HepG2 (cell line): ENCODE data around the gene NFKB2. TPM values are rescaled to one million over a fixed set of nuclear protein-coding genes. Genes with fewer than 3 reads are reported as not detected.

Experiments
- ATAC-seq: fragments of 200-7000 bp; cut with Tn5 transposase; 3 replicates; pipeline ENCODE4 v1.9.1; 2020; ENCODE audit warnings: mild to moderate bottlenecking, moderate library complexity
- BruUV-seq: library from RNA; stranded (reverse); fragments of 400-500 nt; replicated peaks from 2 replicates; lab custom pipeline; 2021; lab: Mats Ljungman, UMichigan
- CTCF ChIA-PET: fragments of 300-600 bp; formaldehyde crosslinking; extraction: SDS; loops from one replicate; lab custom pipeline; 2021; ENCODE audit warnings: low total read pairs, inconsistent platforms, low intra/inter-chr PET ratio; lab: Yijun Ruan, JAX
- POLR2A ChIA-PET: fragments of 350-600 bp; sonication (Branson Sonifier 250); formaldehyde crosslinking; loops from one replicate; lab custom pipeline; 2020; ENCODE audit warnings: antibody characterized with exemption, inconsistent platforms; lab: Yijun Ruan, JAX
- DNase-seq: peaks from one replicate; pipeline ENCODE4 v3.0.0-alpha.2; 2015; ENCODE audit warnings: low spot score
- FAIRE-seq: peaks from 3 replicates; lab custom pipeline; 2011; peaks lifted over from hg19 to GRCh38; lab: Jason Lieb, UNC
- H2AFZ ChIP-seq: one replicate; pipeline ENCODE4 v1.6.1; 2011; ENCODE audit warnings: low read length, inconsistent platforms
- H3K27ac ChIP-seq: fragments of 300-600 bp; 3 replicates; pipeline ENCODE4 v1.8.0; 2011; ENCODE audit warnings: mixed run types, mild to moderate bottlenecking, mixed read lengths, low read length, inconsistent platforms; ENCODE audit not compliant: insufficient read depth; ENCODE audit errors: extremely low read length
- H3K27me3 ChIP-seq, 2 experiments: fragments of 200-600 bp in 1 of 2; 2 replicates in 1 of 2; 3 replicates in 1 of 2; pipeline versions ENCODE4 v1.6.0 to v1.8.0; 2011; ENCODE audit warnings: low read length in 2 of 2, mild to moderate bottlenecking in 2 of 2, moderate library complexity in 2 of 2, inconsistent platforms in 1 of 2; ENCODE audit not compliant: insufficient read depth in 2 of 2, control insufficient read depth in 1 of 2
- H3K36me3 ChIP-seq, 2 experiments: fragments of 200-600 bp in 1 of 2; replicated peaks in 1 of 2; 2 replicates in 1 of 2; 3 replicates in 1 of 2; pipeline versions ENCODE4 v1.5.1 to v1.8.0; 2011; ENCODE audit warnings: low read length in 2 of 2, inconsistent platforms in 1 of 2; ENCODE audit not compliant: insufficient read depth in 2 of 2, control insufficient read depth in 1 of 2
- H3K4me1 ChIP-seq: 2 replicates; pipeline ENCODE4 v1.5.1; 2012; ENCODE audit warnings: low read length, inconsistent platforms; ENCODE audit not compliant: insufficient read depth
- H3K4me2 ChIP-seq: 2 replicates; pipeline ENCODE4 v1.6.0; 2011; ENCODE audit warnings: low read depth, low read length, inconsistent platforms
- H3K4me3 ChIP-seq, 3 experiments: fragments of 200-600 bp in 1 of 3; sonication (generic), shearing (Covaris generic) in 1 of 3; replicated peaks in 1 of 3; 2 replicates each; pipeline ENCODE4 v1.5.1; 2011 to 2016; ENCODE audit warnings: low read length in 3 of 3, inconsistent platforms in 2 of 3, low read depth in 2 of 3, mild to moderate bottlenecking in 2 of 3, control low read depth in 1 of 3, mixed read lengths in 1 of 3; ENCODE audit not compliant: insufficient read depth in 1 of 3
- H3K79me2 ChIP-seq: one replicate; pipeline ENCODE4 v1.6.1; 2011; ENCODE audit warnings: low read length, inconsistent platforms; ENCODE audit not compliant: insufficient read depth
- H3K9ac ChIP-seq: 2 replicates; pipeline ENCODE4 v1.6.0; 2011; ENCODE audit warnings: mild to moderate bottlenecking, low read depth, low read length, inconsistent platforms; ENCODE audit not compliant: insufficient read depth
- H3K9me3 ChIP-seq: 2 replicates; pipeline ENCODE4 v1.5.1; 2012; ENCODE audit warnings: mild to moderate bottlenecking, low read length
- H4K20me1 ChIP-seq: 2 replicates; pipeline ENCODE4 v1.6.0; 2011; ENCODE audit warnings: inconsistent platforms, mild to moderate bottlenecking, low read length, moderate library complexity; ENCODE audit not compliant: insufficient read depth
- ATM ChIP-seq: fragments of 450-650 bp; IDR thresholded peaks from 2 replicates; pipeline ENCODE4 v1.7.1; 2017; ENCODE audit warnings: mild to moderate bottlenecking, borderline replicate concordance
- CBX2 ChIP-seq, 2 experiments: fragments of 200-600 bp in 1 of 2; sonication (generic); formaldehyde crosslinking in 1 of 2; IDR thresholded peaks; 2 replicates each; pipeline versions ENCODE4 v1.7.0 to v1.8.1; 2018 to 2022; ENCODE audit warnings: low read depth in 2 of 2, low read length in 1 of 2, mild to moderate bottlenecking in 1 of 2, missing genetic modification reagents in 1 of 2
- CBX5 ChIP-seq: sonication (generic); formaldehyde crosslinking; IDR thresholded peaks from 2 replicates; pipeline ENCODE4 v1.4.0; 2020; ENCODE audit warnings: missing genetic modification reagents, borderline replicate concordance
- FLYWCH1 ChIP-seq: sonication (generic); formaldehyde crosslinking; IDR thresholded peaks from 2 replicates; pipeline ENCODE4 v1.8.1; 2023; ENCODE audit warnings: mild to moderate bottlenecking, missing genetic modification reagents
- GFI1 ChIP-seq: sonication (generic); formaldehyde crosslinking; IDR thresholded peaks from 2 replicates; pipeline ENCODE4 v1.5.0; 2020; ENCODE audit warnings: missing genetic modification reagents, mild to moderate bottlenecking, borderline replicate concordance
- HCFC1 ChIP-seq: fragments of 150-350 bp; IDR thresholded peaks from 2 replicates; pipeline ENCODE4 v1.6.1; 2014; ENCODE audit warnings: low read depth, low read length
- KDM5B ChIP-seq: sonication (generic); formaldehyde crosslinking; IDR thresholded peaks from 2 replicates; pipeline ENCODE4 v1.4.0; 2020; ENCODE audit warnings: missing genetic modification reagents, mild to moderate bottlenecking, borderline replicate concordance
- KLF11 ChIP-seq: IDR thresholded peaks from 2 replicates; pipeline ENCODE4 v1.6.1; 2016; ENCODE audit warnings: missing compliant biosample characterization
- MED1 ChIP-seq: sonication (generic); formaldehyde crosslinking; IDR thresholded peaks from 2 replicates; pipeline ENCODE4 v1.4.0; 2020; ENCODE audit warnings: missing genetic modification reagents
- PHF8 ChIP-seq: sonication (generic); formaldehyde crosslinking; IDR thresholded peaks from 2 replicates; pipeline ENCODE4 v1.5.0; 2020; ENCODE audit warnings: missing genetic modification reagents
- PITX1 ChIP-seq: sonication (generic); formaldehyde crosslinking; IDR thresholded peaks from 2 replicates; pipeline ENCODE4 v1.5.1; 2020; ENCODE audit warnings: mild to moderate bottlenecking, missing genetic modification reagents
- RAD21 ChIP-seq: fragments of 450-650 bp; formaldehyde crosslinking; IDR thresholded peaks from 2 replicates; pipeline ENCODE4 v1.5.0; 2020; ENCODE audit warnings: mild to moderate bottlenecking
- SIN3A ChIP-seq: IDR thresholded peaks from 2 replicates; pipeline ENCODE4 v1.6.1; 2011; ENCODE audit warnings: low read depth, mild to moderate bottlenecking, control low read depth, low read length, borderline replicate concordance
- XRCC5 ChIP-seq: fragments of 200-400 bp; formaldehyde crosslinking; optimal IDR thresholded peaks from 2 replicates; pipeline ENCODE3; 2017; ENCODE audit warnings: mild to moderate bottlenecking, low read length
- ZNF260 ChIP-seq: sonication (generic); formaldehyde crosslinking; IDR thresholded peaks from 2 replicates; pipeline ENCODE4 v1.4.0; 2020; ENCODE audit warnings: missing genetic modification reagents, low read depth, mild to moderate bottlenecking, borderline replicate concordance
- ZNF431 ChIP-seq: sonication (generic); formaldehyde crosslinking; IDR thresholded peaks from 2 replicates; pipeline ENCODE4 v1.9.0; 2022; ENCODE audit warnings: missing genetic modification reagents, low read depth, mild to moderate bottlenecking, borderline replicate concordance
- ZNF782 ChIP-seq: sonication (generic); formaldehyde crosslinking; IDR thresholded peaks from 2 replicates; pipeline ENCODE4 v1.4.0; 2020; ENCODE audit warnings: missing genetic modification reagents, mild to moderate bottlenecking, borderline replicate concordance
- ZNF83 ChIP-seq: sonication (generic); formaldehyde crosslinking; IDR thresholded peaks from 2 replicates; pipeline ENCODE4 v1.4.0; 2020; ENCODE audit warnings: missing genetic modification reagents, mild to moderate bottlenecking, borderline replicate concordance
- WGBS: methylation state at CpG from one replicate; pipeline ENCODE4 v1.1.6; 2017; ENCODE audit warnings: low lambda C conversion rate; 5-methylcytosine and 5-hydroxymethylcytosine counted together
- in situ Hi-C: cut with HindIII; loops from 2 replicates; pipeline ENCODE4 v1.10.0; 2017; ENCODE audit warnings: low pct_unique_long_range_greater_than_20kb; ENCODE audit not compliant: extremely low pct_ligation_motif_present
- intact Hi-C: fragments of 100-400 bp; cut with micrococcal nuclease; formaldehyde crosslinking; loops from one replicate; pipeline ENCODE4 v1.10.0; 2022; ENCODE audit not compliant: unreplicated experiment
- polyA plus RNA-seq, 8 experiments: library from polyadenylated mRNA; depleted of rRNA in 3 of 8; stranded (reverse) in 7 of 8; unstranded in 1 of 8; fragments of >200 nt; fragmentation: Illumina TruSeq in 4 of 8; extraction: Trizol in 4 of 8; gene quantifications; 2 replicates each; pipeline versions ENCODE4 v1.2.1 to v1.2.3, GENCODE V29; 2011 to 2016; ENCODE audit warnings: low read depth in 4 of 8, missing spikeins in 1 of 8, mixed read lengths in 1 of 8; ENCODE audit not compliant: insufficient read depth in 1 of 8
- total RNA-seq, 5 experiments: library from RNA; depleted of rRNA; stranded (reverse); fragments of >200 nt; fragmentation: Illumina TruSeq; extraction: Trizol; gene quantifications; 2 replicates each; pipeline ENCODE4 v1.2.3, GENCODE V29; 2016; ENCODE audit warnings: low read depth in 1 of 5
- TF ChIP-seq, protein P1 (sequence below): sonication (generic); formaldehyde crosslinking; IDR thresholded peaks from 2 replicates; pipeline ENCODE4 v1.8.1; 2023; ENCODE audit warnings: mild to moderate bottlenecking, missing genetic modification reagents, borderline replicate concordance
- TF ChIP-seq, protein P2 (sequence below): sonication (generic); formaldehyde crosslinking; IDR thresholded peaks from 2 replicates; pipeline ENCODE4 v1.4.0; 2020; ENCODE audit warnings: mild to moderate bottlenecking, missing genetic modification reagents
- TF ChIP-seq, protein P3 (sequence below): sonication (generic); formaldehyde crosslinking; IDR thresholded peaks from 2 replicates; pipeline ENCODE4 v1.5.1; 2020; ENCODE audit warnings: mild to moderate bottlenecking, missing genetic modification reagents, moderate library complexity

The NFKB2 gene
- total and polyA plus RNA-seq, 2 of the 13 experiments (the other 11 are each of a cell fraction or from before 2014, with no cell fraction given): 7.7 to 12.5 TPM

DNA sequence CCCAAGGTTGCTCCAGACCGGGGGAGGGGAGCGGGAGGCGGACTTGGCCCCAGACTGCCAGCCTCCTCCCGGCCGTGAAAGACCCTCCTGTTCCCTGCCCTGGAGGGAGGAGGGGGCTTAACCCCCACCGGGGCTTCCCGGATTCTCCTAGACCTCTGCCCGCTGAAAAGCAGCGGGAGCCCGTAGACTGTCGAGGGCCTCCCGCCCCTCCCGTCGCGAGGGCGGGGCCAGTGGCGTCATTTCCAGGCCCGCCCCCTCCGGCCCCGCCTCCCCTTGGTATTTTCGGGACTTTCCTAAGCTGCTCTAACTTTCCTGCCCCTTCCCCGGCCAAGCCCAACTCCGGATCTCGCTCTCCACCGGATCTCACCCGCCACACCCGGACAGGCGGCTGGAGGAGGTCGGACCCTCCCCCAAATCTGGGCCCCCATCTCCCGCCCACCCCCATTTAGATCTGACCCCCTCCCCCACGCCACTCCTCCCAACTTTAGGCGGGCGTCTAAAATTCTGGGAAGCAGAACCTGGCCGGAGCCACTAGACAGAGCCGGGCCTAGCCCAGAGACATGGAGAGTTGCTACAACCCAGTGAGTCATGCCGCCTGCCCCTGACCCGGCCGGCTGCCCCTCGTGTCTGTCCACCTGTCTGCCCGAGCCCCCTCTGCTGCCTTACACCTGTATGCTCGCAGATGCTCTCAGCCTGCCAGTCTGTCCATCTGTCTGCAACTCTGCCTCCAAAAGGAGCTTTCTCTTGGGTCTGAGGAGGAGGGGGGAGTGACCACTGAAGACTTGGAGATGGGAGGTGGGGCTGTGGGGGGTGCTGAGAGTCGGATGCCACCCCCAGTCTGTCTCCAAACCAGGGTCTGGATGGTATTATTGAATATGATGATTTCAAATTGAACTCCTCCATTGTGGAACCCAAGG lies at the start of gene NFKB2 (continued):
- TF ChIP-seq SIN3A: peak; percentile 74; the same call in 1 of the 2 replicates
- TF ChIP-seq XRCC5: no peak
- 0 out of 2 replicates have a peak, but pooled peaks have one; percentile 17 for TF ChIP-seq PITX1
- peak; percentile 16; the same call in 1 of the 2 replicates for TF ChIP-seq PHF8 (CRISPR knock-in tag)
- no peak for TF ChIP-seq CBX2 (IDR thresholded peaks at IDR 0.05; ENCODE audit: low read depth, low read length)
- TF ChIP-seq CBX2 (CRISPR knock-in tag; IDR thresholded peaks at IDR 0.05; ENCODE audit: low read depth): no peak
- no peak for TF ChIP-seq ZNF431 (CRISPR knock-in tag)
- TF ChIP-seq ZNF782: no peak
- no peak for TF ChIP-seq KDM5B (CRISPR knock-in tag)
- TF ChIP-seq ZNF83 (CRISPR knock-in tag): no peak

DNA sequence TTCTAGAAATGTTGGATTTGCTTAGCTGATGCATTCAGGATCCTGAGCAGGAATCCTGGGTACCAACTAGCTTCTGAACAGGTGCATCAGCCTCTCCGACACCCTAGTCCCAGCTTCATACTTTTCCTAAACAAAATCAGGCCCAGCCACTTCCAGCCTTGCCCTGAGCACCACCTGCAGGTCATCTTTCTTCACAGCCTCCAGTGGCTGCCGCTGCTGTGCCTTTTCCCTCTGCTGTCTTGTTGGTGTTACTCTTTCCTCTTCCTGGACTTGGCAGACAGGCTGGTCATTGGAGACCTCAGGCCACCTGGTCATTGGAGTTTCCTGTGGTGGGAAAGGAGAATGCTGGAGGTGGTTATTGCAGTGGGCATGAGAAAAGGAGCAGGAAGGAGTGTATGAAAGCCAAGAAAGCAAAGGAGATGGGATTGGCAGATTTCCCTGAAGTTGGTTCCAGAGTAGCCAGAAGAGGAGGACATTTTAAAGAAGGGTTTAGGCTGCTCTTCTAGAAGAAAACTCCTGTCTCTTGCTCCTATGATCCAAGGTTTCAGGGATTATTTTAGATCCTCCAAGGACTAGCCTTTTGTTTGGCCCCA lies 48.2 kb upstream of the NFKB2 start:
- peak; percentile 37 for FAIRE-seq
- no peak overlapping the region for H3K4me2 ChIP-seq
- no peaks in the 10 kb centered on the region for H3K27me3 ChIP-seq
- no TSS peak for BruUV-seq
- H3K79me2 ChIP-seq: no peaks in the 10 kb centered on the region
- POLR2A ChIA-PET: no interaction called here
- DNase-seq: peak; percentile 41
- in situ Hi-C loops (no loop called here), intact Hi-C loops (loop anchor here (1.0 kb wide), 1 partner anchor 116 kb away; no protein-coding TSS in a partner anchor)
- H3K27ac ChIP-seq: no peak overlapping the region
- WGBS: 90% methylated on average over 2 of the region's 2 CpGs
- H3K4me1 ChIP-seq: no peaks in the 10 kb centered on the region
- CTCF ChIA-PET: interaction anchor here (1.2 to 2.2 kb wide), 2 partner anchors 117 to 178 kb away, joined by 6 to 29 read pairs; no protein-coding TSS in a partner anchor
- H3K36me3 ChIP-seq: peaks cover 14 to 54% of the 10 kb centered on the region in 2 experiments
- 0 out of 2 replicates have a peak, but pooled peaks cover 4% of the 10 kb centered on the region for H4K20me1 ChIP-seq
- no peaks in the 10 kb centered on the region for H3K9me3 ChIP-seq
- peak; percentile 81 for ATAC-seq
- H2AFZ ChIP-seq: no peak overlapping the region
- H3K4me3 ChIP-seq: no peak overlapping the region
- no peak overlapping the region for H3K9ac ChIP-seq
- TF ChIP-seq KLF11 (no peak), HCFC1 (no peak), FLYWCH1 (CRISPR knock-in tag) (no peak), CBX5 (CRISPR knock-in tag) (0 out of 2 replicates have a peak, but pooled peaks have one; percentile 40), ATM (no peak), ZNF260 (CRISPR knock-in tag) (0 out of 2 replicates have a peak, but pooled peaks have one; percentile 93), RAD21 (CRISPR knock-in tag) (peak; percentile 62), MED1 (no peak), GFI1 (CRISPR knock-in tag) (peak; percentile 32; the same call in 1 of the 2 replicates)
- TF ChIP-seq, protein P1, sequence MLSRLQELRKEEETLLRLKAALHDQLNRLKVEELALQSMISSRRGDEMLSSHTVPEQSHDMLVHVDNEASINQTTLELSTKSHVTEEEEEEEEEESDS (CRISPR knock-in tag): no peak
- TF ChIP-seq, protein P2, sequence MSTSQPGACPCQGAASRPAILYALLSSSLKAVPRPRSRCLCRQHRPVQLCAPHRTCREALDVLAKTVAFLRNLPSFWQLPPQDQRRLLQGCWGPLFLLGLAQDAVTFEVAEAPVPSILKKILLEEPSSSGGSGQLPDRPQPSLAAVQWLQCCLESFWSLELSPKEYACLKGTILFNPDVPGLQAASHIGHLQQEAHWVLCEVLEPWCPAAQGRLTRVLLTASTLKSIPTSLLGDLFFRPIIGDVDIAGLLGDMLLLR (CRISPR knock-in tag): no peak
- TF ChIP-seq, protein P3, sequence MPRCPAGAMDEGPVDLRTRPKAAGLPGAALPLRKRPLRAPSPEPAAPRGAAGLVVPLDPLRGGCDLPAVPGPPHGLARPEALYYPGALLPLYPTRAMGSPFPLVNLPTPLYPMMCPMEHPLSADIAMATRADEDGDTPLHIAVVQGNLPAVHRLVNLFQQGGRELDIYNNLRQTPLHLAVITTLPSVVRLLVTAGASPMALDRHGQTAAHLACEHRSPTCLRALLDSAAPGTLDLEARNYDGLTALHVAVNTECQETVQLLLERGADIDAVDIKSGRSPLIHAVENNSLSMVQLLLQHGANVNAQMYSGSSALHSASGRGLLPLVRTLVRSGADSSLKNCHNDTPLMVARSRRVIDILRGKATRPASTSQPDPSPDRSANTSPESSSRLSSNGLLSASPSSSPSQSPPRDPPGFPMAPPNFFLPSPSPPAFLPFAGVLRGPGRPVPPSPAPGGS: no peak
